ENCODE results near the gene ENOX1. TPM values are rescaled to one million over a fixed set of nuclear protein-coding genes. Genes with fewer than 3 reads are reported as not detected.

ENOX1 gene
- total RNA-seq, 2 experiments from 2014 or later: 0.07 to 0.19 TPM

GRCh38 chr13:43516401-43516833 lies 270.4 kb downstream of the ENOX1 start:
- H3K4me1 Mint-ChIP-seq: no peaks in the 10 kb centered on the region
- CTCF ChIA-PET: interaction anchor here (0.6 to 0.7 kb wide), 2 partner anchors 40 to 53 kb away, joined by 3 to 5 read pairs; no protein-coding TSS in a partner anchor
- peaks cover 1% of the 10 kb centered on the region for H3K27me3 Mint-ChIP-seq

GRCh38 chr13:43515531-43515930 lies 271.2 kb downstream of the ENOX1 start:
- H3K9me3 Mint-ChIP-seq: no peaks in the 10 kb centered on the region
- ChIA-PET POLR2A (no interaction called here), CTCF (no interaction called here)
- no peak overlapping the region for H3K4me3 Mint-ChIP-seq
- H3K4me1 Mint-ChIP-seq: no peaks in the 10 kb centered on the region
- H3K27ac Mint-ChIP-seq: no peak overlapping the region
- H3K27me3 Mint-ChIP-seq: peaks cover 1% of the 10 kb centered on the region
- H3K36me3 Mint-ChIP-seq (ENCODE audit: low read depth): no peaks in the 10 kb centered on the region
- DNase-seq: no peak

More at GRCh38 chr13:43516401-43516833, 270.4 kb downstream of the ENOX1 start:
- POLR2A ChIA-PET: no interaction called here
- H3K27ac Mint-ChIP-seq: no peak overlapping the region
- no peaks in the 10 kb centered on the region for H3K9me3 Mint-ChIP-seq
- no peak for DNase-seq
- no peaks in the 10 kb centered on the region for H3K36me3 Mint-ChIP-seq (ENCODE audit: low read depth)
- no peak overlapping the region for H3K4me3 Mint-ChIP-seq

- no peak overlapping the region for H3K4me3 Mint-ChIP-seq
Measured at GRCh38 chr13:43514311-43514710, 272.5 kb downstream of the ENOX1 start.

GRCh38 chr13:43512221-43512620 lies 274.6 kb downstream of the ENOX1 start:
- DNase-seq: no peak
- Mint-ChIP-seq H3K4me3 (no peak overlapping the region), H3K27me3 (peaks cover 6% of the 10 kb centered on the region), H3K27ac (no peak overlapping the region), H3K36me3 (ENCODE audit: low read depth) (no peaks in the 10 kb centered on the region), H3K4me1 (no peaks in the 10 kb centered on the region), H3K9me3 (no peaks in the 10 kb centered on the region)
- ChIA-PET CTCF (no interaction called here), POLR2A (interaction anchor here (0.6 kb wide), 1 partner anchor 615 kb away, joined by 5 read pairs; no protein-coding TSS in a partner anchor)

More at GRCh38 chr13:43514311-43514710, 272.5 kb downstream of the ENOX1 start:
- no peaks in the 10 kb centered on the region for H3K36me3 Mint-ChIP-seq (ENCODE audit: low read depth)
- no peak overlapping the region for H3K27ac Mint-ChIP-seq
- no peaks in the 10 kb centered on the region for H3K4me1 Mint-ChIP-seq
- ChIA-PET POLR2A (no interaction called here), CTCF (no interaction called here)
- H3K9me3 Mint-ChIP-seq: no peaks in the 10 kb centered on the region
- peaks cover 1% of the 10 kb centered on the region for H3K27me3 Mint-ChIP-seq
- DNase-seq: no peak

- Mint-ChIP-seq H3K9me3 (no peaks in the 10 kb centered on the region), H3K4me1 (no peaks in the 10 kb centered on the region), H3K27ac (no peak overlapping the region), H3K36me3 (ENCODE audit: low read depth) (no peaks in the 10 kb centered on the region), H3K4me3 (no peak overlapping the region), H3K27me3 (peaks cover 6% of the 10 kb centered on the region)
- DNase-seq: no peak
- POLR2A ChIA-PET: no interaction called here
- CTCF ChIA-PET: no interaction called here
Measured at GRCh38 chr13:43510956-43511901, 275.5 kb downstream of the ENOX1 start.

- ChIA-PET CTCF (no interaction called here), POLR2A (no interaction called here)
- H3K27ac Mint-ChIP-seq: no peak overlapping the region
Measured at GRCh38 chr13:43495732-43496131, 291.0 kb downstream of the ENOX1 start.

GRCh38 chr13:43494206-43494605 lies 292.6 kb downstream of the ENOX1 start:
- Mint-ChIP-seq H3K4me1 (no peaks in the 10 kb centered on the region), H3K36me3 (ENCODE audit: low read depth) (no peaks in the 10 kb centered on the region), H3K9me3 (peaks cover 2% of the 10 kb centered on the region), H3K4me3 (no peak overlapping the region), H3K27me3 (peaks cover 9% of the 10 kb centered on the region), H3K27ac (no peak overlapping the region)
- POLR2A ChIA-PET: no interaction called here
- CTCF ChIA-PET: no interaction called here
- DNase-seq: no peak

More at GRCh38 chr13:43495732-43496131, 291.0 kb downstream of the ENOX1 start:
- DNase-seq: no peak
- no peak overlapping the region for H3K4me3 Mint-ChIP-seq
- H3K36me3 Mint-ChIP-seq (ENCODE audit: low read depth): no peaks in the 10 kb centered on the region
- H3K27me3 Mint-ChIP-seq: peaks cover 15% of the 10 kb centered on the region
- no peaks in the 10 kb centered on the region for H3K4me1 Mint-ChIP-seq
- no peaks in the 10 kb centered on the region for H3K9me3 Mint-ChIP-seq

GRCh38 chr13:43493496-43494000 lies 293.2 kb downstream of the ENOX1 start:
- CTCF ChIA-PET: no interaction called here
- Mint-ChIP-seq H3K4me3 (no peak overlapping the region), H3K27me3 (peaks cover 7% of the 10 kb centered on the region), H3K36me3 (ENCODE audit: low read depth) (no peaks in the 10 kb centered on the region), H3K9me3 (peaks cover 2% of the 10 kb centered on the region), H3K4me1 (no peaks in the 10 kb centered on the region), H3K27ac (no peak overlapping the region)
- no peak for DNase-seq
- POLR2A ChIA-PET: no interaction called here

GRCh38 chr13:43492745-43493144 lies 294.0 kb downstream of the ENOX1 start:
- ChIA-PET CTCF (no interaction called here), POLR2A (no interaction called here)
- Mint-ChIP-seq H3K27me3 (peaks cover 3% of the 10 kb centered on the region), H3K4me3 (no peak overlapping the region), H3K9me3 (peaks cover 2% of the 10 kb centered on the region), H3K36me3 (ENCODE audit: low read depth) (no peaks in the 10 kb centered on the region), H3K4me1 (no peaks in the 10 kb centered on the region), H3K27ac (no peak overlapping the region)
- DNase-seq: no peak

GRCh38 chr13:43492311-43492710 lies 294.5 kb downstream of the ENOX1 start:
- no peak overlapping the region for H3K27ac Mint-ChIP-seq
- H3K27me3 Mint-ChIP-seq: peaks cover 3% of the 10 kb centered on the region
- H3K36me3 Mint-ChIP-seq (ENCODE audit: low read depth): no peaks in the 10 kb centered on the region
- ChIA-PET POLR2A (no interaction called here), CTCF (no interaction called here)
- H3K4me1 Mint-ChIP-seq: no peaks in the 10 kb centered on the region
- peaks cover 2% of the 10 kb centered on the region for H3K9me3 Mint-ChIP-seq
- H3K4me3 Mint-ChIP-seq: no peak overlapping the region
- no peak for DNase-seq

GRCh38 chr13:43489233-43489632 lies 297.5 kb downstream of the ENOX1 start:
- H3K4me3 Mint-ChIP-seq: no peak overlapping the region
- peaks cover 3% of the 10 kb centered on the region for H3K27me3 Mint-ChIP-seq
- H3K27ac Mint-ChIP-seq: no peak overlapping the region
- POLR2A ChIA-PET: no interaction called here
- no peak for DNase-seq
- no peaks in the 10 kb centered on the region for H3K36me3 Mint-ChIP-seq (ENCODE audit: low read depth)
- CTCF ChIA-PET: no interaction called here
- H3K4me1 Mint-ChIP-seq: no peaks in the 10 kb centered on the region
- peaks cover 2% of the 10 kb centered on the region for H3K9me3 Mint-ChIP-seq

- Mint-ChIP-seq H3K27me3 (no peaks in the 10 kb centered on the region), H3K4me3 (no peak overlapping the region), H3K36me3 (ENCODE audit: low read depth) (no peaks in the 10 kb centered on the region), H3K27ac (no peak overlapping the region), H3K9me3 (peaks cover 2% of the 10 kb centered on the region), H3K4me1 (no peaks in the 10 kb centered on the region)
- DNase-seq: no peak
- POLR2A ChIA-PET: no interaction called here
- CTCF ChIA-PET: no interaction called here
Measured at GRCh38 chr13:43487885-43488284, 298.9 kb downstream of the ENOX1 start.

- Mint-ChIP-seq H3K27me3 (no peaks in the 10 kb centered on the region), H3K9me3 (peaks cover 2% of the 10 kb centered on the region), H3K27ac (no peak overlapping the region), H3K4me1 (no peaks in the 10 kb centered on the region), H3K36me3 (ENCODE audit: low read depth) (no peaks in the 10 kb centered on the region), H3K4me3 (no peak overlapping the region)
- no peak for DNase-seq
- POLR2A ChIA-PET: no interaction called here
- CTCF ChIA-PET: no interaction called here
Measured at GRCh38 chr13:43487461-43487860, 299.3 kb downstream of the ENOX1 start.
